BJ (cell line): Measurements from ENCODE around the gene TPR. TPM values are rescaled to one million over a fixed set of nuclear protein-coding genes. Genes with fewer than 3 reads are reported as not detected.
"Not testable (repeated sequence)": the region's sequence is repeated elsewhere in the genome, so short reads cannot be mapped to it uniquely, and the experiment has no call there.

Source experiments
- CTCF ChIA-PET: fragments of 350-600 bp; formaldehyde crosslinking; extraction: SDS; loops from one replicate; lab custom pipeline; 2021; ENCODE audit warnings: antibody characterized with exemption, inconsistent platforms; lab: Yijun Ruan, JAX
- POLR2A ChIA-PET: fragments of 300-600 bp; sonication (Branson Sonifier 250); formaldehyde crosslinking; extraction: SDS; loops from one replicate; lab custom pipeline; 2021; ENCODE audit warnings: antibody characterized with exemption; lab: Charles Lee
- DNase-seq: peaks from one replicate; pipeline ENCODE4 v3.0.0-alpha.2; 2011; ENCODE audit warnings: low read depth
- H3K27me3 ChIP-seq: 2 replicates; pipeline ENCODE4 v1.6.0; 2011; ENCODE audit warnings: low read length; ENCODE audit not compliant: control insufficient read depth, insufficient read depth
- H3K36me3 ChIP-seq: 2 replicates; pipeline ENCODE4 v1.5.1; 2011; ENCODE audit warnings: low read length; ENCODE audit not compliant: control insufficient read depth, insufficient read depth
- H3K4me3 ChIP-seq: 2 replicates; pipeline ENCODE4 v1.5.1; 2011; ENCODE audit warnings: low read depth, mild to moderate bottlenecking, control low read depth, low read length
- polyA plus RNA-seq: library from polyadenylated mRNA; depleted of rRNA; stranded (reverse); fragments of >200 nt; gene quantifications from 2 replicates; pipeline ENCODE4 v1.2.3, GENCODE V29; 2011
- TF ChIP-seq, protein P1 (sequence below): IDR thresholded peaks from 2 replicates; pipeline ENCODE4 v1.5.1; 2011; ENCODE audit warnings: low read depth, mild to moderate bottlenecking, control low read depth, inconsistent platforms, low read length, moderate library complexity; ENCODE audit not compliant: insufficient read depth

Gene TPR
- polyA plus RNA-seq, 1 experiment = 48.6 TPM

DNA sequence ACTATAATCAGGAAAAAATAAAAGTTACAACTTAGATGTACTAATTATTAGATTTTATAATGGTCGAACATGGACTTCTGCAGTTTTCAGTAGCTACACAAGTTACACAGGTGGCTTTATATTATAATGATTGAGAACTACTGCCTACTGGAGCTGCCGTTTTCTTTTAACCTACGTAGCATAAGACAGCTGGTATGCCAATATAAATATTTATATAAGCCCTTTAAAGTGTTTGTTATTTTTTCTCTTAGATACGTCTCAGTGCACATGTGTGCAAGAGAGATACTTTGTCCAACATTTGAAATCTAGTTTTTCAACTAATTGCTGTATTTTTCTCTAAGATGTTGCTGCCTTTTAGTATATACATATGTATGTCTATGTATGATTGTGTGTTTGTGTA lies 43.5 kb upstream of the TPR start:
- peaks cover 1% of the 10 kb centered on the region; the same call in 1 of the 2 replicates for H3K36me3 ChIP-seq
- ChIA-PET POLR2A (no interaction called here), CTCF (no interaction called here)
- no peaks in the 10 kb centered on the region for H3K27me3 ChIP-seq
- DNase-seq = no peak
- TF ChIP-seq, protein P1, sequence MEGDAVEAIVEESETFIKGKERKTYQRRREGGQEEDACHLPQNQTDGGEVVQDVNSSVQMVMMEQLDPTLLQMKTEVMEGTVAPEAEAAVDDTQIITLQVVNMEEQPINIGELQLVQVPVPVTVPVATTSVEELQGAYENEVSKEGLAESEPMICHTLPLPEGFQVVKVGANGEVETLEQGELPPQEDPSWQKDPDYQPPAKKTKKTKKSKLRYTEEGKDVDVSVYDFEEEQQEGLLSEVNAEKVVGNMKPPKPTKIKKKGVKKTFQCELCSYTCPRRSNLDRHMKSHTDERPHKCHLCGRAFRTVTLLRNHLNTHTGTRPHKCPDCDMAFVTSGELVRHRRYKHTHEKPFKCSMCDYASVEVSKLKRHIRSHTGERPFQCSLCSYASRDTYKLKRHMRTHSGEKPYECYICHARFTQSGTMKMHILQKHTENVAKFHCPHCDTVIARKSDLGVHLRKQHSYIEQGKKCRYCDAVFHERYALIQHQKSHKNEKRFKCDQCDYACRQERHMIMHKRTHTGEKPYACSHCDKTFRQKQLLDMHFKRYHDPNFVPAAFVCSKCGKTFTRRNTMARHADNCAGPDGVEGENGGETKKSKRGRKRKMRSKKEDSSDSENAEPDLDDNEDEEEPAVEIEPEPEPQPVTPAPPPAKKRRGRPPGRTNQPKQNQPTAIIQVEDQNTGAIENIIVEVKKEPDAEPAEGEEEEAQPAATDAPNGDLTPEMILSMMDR = no peak
- no peak overlapping the region for H3K4me3 ChIP-seq

- no peak for DNase-seq
- Histone ChIP-seq H3K36me3 (no peaks in the 10 kb centered on the region), H3K27me3 (no peaks in the 10 kb centered on the region), H3K4me3 (no peak overlapping the region)
- POLR2A ChIA-PET = no interaction called here
- TF ChIP-seq, protein P1 = no peak
- CTCF ChIA-PET = interaction anchor here (0.7 to 1.0 kb wide), 2 partner anchors 15 to 268 kb away, joined by 3 read pairs; no protein-coding TSS in a partner anchor
Measured at GRCh38 chr1:186413319-186413718, 38.3 kb upstream of the TPR start.

DNA sequence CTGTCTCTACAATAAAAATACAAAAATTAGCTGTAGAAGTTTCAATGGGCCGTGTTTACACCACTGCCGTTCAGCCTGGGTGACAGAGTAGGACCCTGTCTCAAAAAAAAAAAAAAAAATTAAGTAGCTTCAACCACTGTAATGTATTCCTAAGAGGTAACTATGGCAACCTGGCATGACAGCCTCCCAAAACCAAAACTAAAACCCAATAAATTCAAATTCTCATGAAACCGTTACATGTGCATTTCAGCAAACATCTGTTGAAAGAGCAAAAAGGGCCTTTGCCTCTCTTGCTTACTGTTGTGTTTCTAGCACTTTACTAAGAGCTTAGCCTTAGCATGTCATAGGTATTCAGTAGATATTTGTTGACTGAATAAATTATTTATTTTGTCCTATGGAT lies 34.0 kb upstream of the TPR start:
- ChIA-PET POLR2A (no interaction called here), CTCF (interaction anchor here (0.6 to 1.1 kb wide), 2 partner anchors 64 to 577 kb away, joined by 3 read pairs; no protein-coding TSS in a partner anchor)
- TF ChIP-seq, protein P1 = no peak
- Histone ChIP-seq H3K27me3 (no peaks in the 10 kb centered on the region), H3K4me3 (no peak overlapping the region), H3K36me3 (no peaks in the 10 kb centered on the region)
- DNase-seq = no peak

- ChIA-PET CTCF (interaction anchor here (0.6 to 1.5 kb wide), 16 partner anchors 9 to 909 kb away, joined by 3 to 5 read pairs (median 4); partner anchors contain the start of gene PTGS2), POLR2A (interaction anchor here (0.6 kb wide), 2 partner anchors 80 to 318 kb away, joined by 5 read pairs; no protein-coding TSS in a partner anchor)
- TF ChIP-seq, protein P1 = peak; percentile 75
- Histone ChIP-seq H3K4me3 (no peak overlapping the region), H3K36me3 (no peaks in the 10 kb centered on the region), H3K27me3 (no peaks in the 10 kb centered on the region)
- no peak for DNase-seq
Measured at GRCh38 chr1:186404454-186405051, 29.5 kb upstream of the TPR start.

- Histone ChIP-seq H3K36me3 (peaks cover 2% of the 10 kb centered on the region; the same call in 1 of the 2 replicates), H3K27me3 (no peaks in the 10 kb centered on the region), H3K4me3 (no peak overlapping the region)
- DNase-seq = no peak
- TF ChIP-seq, protein P1 = no peak
- ChIA-PET POLR2A (interaction anchor here (0.6 kb wide), 1 partner anchor 81 kb away, joined by 5 read pairs; no protein-coding TSS in a partner anchor), CTCF (interaction anchor here (0.6 to 1.5 kb wide), 16 partner anchors 8 to 908 kb away, joined by 3 to 5 read pairs (median 4); partner anchors contain the start of gene PTGS2)
Measured at GRCh38 chr1:186403632-186404031, 28.6 kb upstream of the TPR start.

GRCh38 chr1:186401446-186401845 lies 26.4 kb upstream of the TPR start:
- CTCF ChIA-PET, DNase-seq, H3K36me3 ChIP-seq: not testable (repeated sequence)

GRCh38 chr1:186392711-186393110 lies 17.7 kb upstream of the TPR start:
- not testable (repeated sequence) for H3K4me3 ChIP-seq

More at GRCh38 chr1:186401446-186401845, 26.4 kb upstream of the TPR start:
- POLR2A ChIA-PET, H3K27me3 ChIP-seq, H3K4me3 ChIP-seq: not testable (repeated sequence)

More at GRCh38 chr1:186392711-186393110, 17.7 kb upstream of the TPR start:
- H3K27me3 ChIP-seq, DNase-seq, H3K36me3 ChIP-seq: not testable (repeated sequence)
- CTCF ChIA-PET = interaction anchor here (1.6 kb wide), 1 partner anchor 11 kb away, joined by 5 read pairs; no protein-coding TSS in a partner anchor
- POLR2A ChIA-PET = interaction anchor here (0.6 kb wide), 1 partner anchor 1234 kb away, joined by 18 read pairs; no protein-coding TSS in a partner anchor
